Endothelial cell of umbilical vein (primary cell): ENCODE measurements around the gene ERVK3-1.

Experiments used
- CTCF ChIP-seq, 2 donors: IDR thresholded peaks; 1 replicate in 1 of 2; 2 replicates in 1 of 2; pipeline ENCODE4 v1.5.1; 2011; ENCODE audit warnings: low read length in 2 of 2, mild to moderate bottlenecking in 2 of 2, moderate library complexity in 2 of 2, control low read depth in 1 of 2, inconsistent platforms in 1 of 2, low read depth in 1 of 2; ENCODE audit not compliant: insufficient read depth in 1 of 2; ENCODE audit errors: extremely low read depth in 1 of 2
- EZH2 ChIP-seq: IDR thresholded peaks from 2 replicates; pipeline ENCODE4 v1.6.1; 2012; ENCODE audit warnings: borderline replicate concordance, low read depth, mild to moderate bottlenecking, moderate library complexity, low read length, inconsistent platforms; ENCODE audit not compliant: severe bottlenecking
- GATA2 ChIP-seq: IDR thresholded peaks from 2 replicates; pipeline ENCODE4 v1.7.0; 2011; ENCODE audit warnings: low read depth, mild to moderate bottlenecking, moderate library complexity, mixed read lengths, low read length; ENCODE audit not compliant: insufficient read length, insufficient read depth
- MYC ChIP-seq: IDR thresholded peaks from one replicate; pipeline ENCODE4 v1.6.1; 2011; ENCODE audit warnings: mild to moderate bottlenecking, low read depth, low read length
- POLR2A ChIP-seq: IDR thresholded peaks from 2 replicates; pipeline ENCODE4 v1.6.1; 2012; ENCODE audit warnings: low read depth, mild to moderate bottlenecking, control low read depth, low read length
- POLR2AphosphoS5 ChIP-seq: IDR thresholded peaks from 2 replicates; pipeline ENCODE4 v1.6.1; 2012; ENCODE audit warnings: low read depth, mild to moderate bottlenecking, control low read depth, low read length, moderate library complexity; ENCODE audit not compliant: insufficient read depth

GRCh38 chr19:58296104-58296503, 9.1 kb upstream of the ERVK3-1 start:
- TF ChIP-seq POLR2A (no peak), GATA2 (no peak), CTCF (IDR thresholded peaks at IDR 0.05; ENCODE audit: extremely low read depth in 1 of 2, insufficient read depth in 1 of 2, low read depth in 1 of 2, low read length in 2 of 2) (no peak), POLR2AphosphoS5 (no peak), EZH2 (no peak), MYC (no peak)
